IMR-90 (cell line): Measurements from ENCODE around the gene WBP2NL. TPM values are rescaled to one million over a fixed set of nuclear protein-coding genes. Genes with fewer than 3 reads are reported as not detected.

Source experiments
- ATAC-seq: fragments of 200-7000 bp; cut with Tn5 transposase; 2 replicates; pipeline ENCODE4 v1.9.1; 2020; ENCODE audit warnings: low read depth, mild to moderate bottlenecking, moderate library complexity
- BruUV-seq: library from RNA; stranded (reverse); fragments of 400-500 nt; replicated peaks from 2 replicates; lab custom pipeline; 2021; lab: Mats Ljungman, UMichigan
- CTCF ChIA-PET: fragments of 300-600 bp; formaldehyde crosslinking; extraction: SDS; loops from one replicate; lab custom pipeline; 2021; ENCODE audit warnings: antibody characterized with exemption; lab: Yijun Ruan, JAX
- POLR2A ChIA-PET: fragments of 300-600 bp; sonication (Branson Sonifier 250); formaldehyde crosslinking; loops from one replicate; lab custom pipeline; 2022; ENCODE audit warnings: antibody characterized with exemption; ENCODE audit not compliant: unreplicated experiment; lab: Charles Lee
- DNase-seq: peaks from one replicate; pipeline ENCODE4 v3.0.0; 2013
- H2AFZ ChIP-seq: replicated peaks from 2 replicates; pipeline ENCODE3; 2013; ENCODE audit warnings: low read length, mild to moderate bottlenecking; ENCODE audit not compliant: poor library complexity
- H2AK5ac ChIP-seq: 2 replicates; pipeline ENCODE4 v1.6.1; 2013; ENCODE audit warnings: low read depth, low read length, inconsistent platforms
- H2AK9ac ChIP-seq: replicated peaks from 2 replicates; pipeline ENCODE3; 2013; ENCODE audit warnings: mild to moderate bottlenecking, low read depth, low read length, moderate library complexity; ENCODE audit not compliant: poor library complexity
- H2BK120ac ChIP-seq: 2 replicates; pipeline ENCODE4 v1.6.1; 2013; ENCODE audit warnings: low read depth, low read length, inconsistent platforms
- H2BK15ac ChIP-seq: 3 replicates; pipeline ENCODE4 v1.6.1; 2013; ENCODE audit warnings: low read depth, low read length, inconsistent platforms
- H2BK20ac ChIP-seq: 2 replicates; pipeline ENCODE4 v1.6.1; 2013; ENCODE audit warnings: low read depth, mild to moderate bottlenecking, inconsistent platforms, low read length, moderate library complexity
- H2BK5ac ChIP-seq: 2 replicates; pipeline ENCODE4 v1.6.1; 2013; ENCODE audit warnings: mild to moderate bottlenecking, low read depth, low read length, inconsistent platforms; ENCODE audit not compliant: poor library complexity, severe bottlenecking
- H3K14ac ChIP-seq: replicated peaks from 2 replicates; pipeline ENCODE4 v1.6.1; 2013; ENCODE audit warnings: low read depth, low read length, inconsistent platforms
- H3K18ac ChIP-seq: 2 replicates; pipeline ENCODE4 v1.6.1; 2013; ENCODE audit warnings: low read depth, low read length, control low read depth
- H3K23ac ChIP-seq: 2 replicates; pipeline ENCODE4 v1.6.1; 2013; ENCODE audit warnings: low read depth, low read length, inconsistent platforms
- H3K27ac ChIP-seq: 2 replicates; pipeline ENCODE4 v1.5.1; 2013; ENCODE audit warnings: mild to moderate bottlenecking, control low read depth, low read length; ENCODE audit not compliant: insufficient read depth
- H3K27me3 ChIP-seq: 2 replicates; pipeline ENCODE4 v1.6.1; 2013; ENCODE audit warnings: low read length; ENCODE audit not compliant: control insufficient read depth, insufficient read depth
- H3K36me3 ChIP-seq: 2 replicates; pipeline ENCODE4 v1.6.1; 2013; ENCODE audit warnings: low read length, mixed read lengths; ENCODE audit not compliant: control insufficient read depth, insufficient read depth
- H3K4ac ChIP-seq: 2 replicates; pipeline ENCODE4 v1.6.1; 2013; ENCODE audit warnings: low read depth, low read length, inconsistent platforms
- H3K4me1 ChIP-seq: 2 replicates; pipeline ENCODE4 v1.6.1; 2013; ENCODE audit warnings: low read length, mixed read lengths; ENCODE audit not compliant: control insufficient read depth, insufficient read depth
- H3K4me2 ChIP-seq: 2 replicates; pipeline ENCODE4 v1.6.1; 2013; ENCODE audit warnings: low read depth, mild to moderate bottlenecking, control low read depth, low read length, moderate library complexity
- H3K4me3 ChIP-seq: 2 replicates; pipeline ENCODE4 v1.5.1; 2013; ENCODE audit warnings: low read depth, mild to moderate bottlenecking, control low read depth, low read length, moderate library complexity; ENCODE audit not compliant: insufficient read depth
- H3K56ac ChIP-seq: 2 replicates; pipeline ENCODE4 v1.6.1; 2013; ENCODE audit warnings: low read length, inconsistent platforms; ENCODE audit not compliant: insufficient read depth; ENCODE audit errors: extremely low read depth
- H3K79me1 ChIP-seq, 2 experiments: 2 replicates each; pipeline ENCODE4 v1.6.1; 2013; ENCODE audit warnings: low read length in 2 of 2, inconsistent platforms in 1 of 2, low read depth in 1 of 2
- H3K9ac ChIP-seq: 2 replicates; pipeline ENCODE4 v1.6.1; 2013; ENCODE audit warnings: low read depth, low read length, control low read depth
- H3K9me1 ChIP-seq: 2 replicates; pipeline ENCODE4 v1.6.1; 2013; ENCODE audit warnings: low read length, inconsistent platforms; ENCODE audit not compliant: insufficient read depth
- H3K9me3 ChIP-seq: 2 replicates; pipeline ENCODE4 v1.6.1; 2013; ENCODE audit warnings: low read length; ENCODE audit not compliant: control insufficient read depth, insufficient read depth
- H4K20me1 ChIP-seq: 2 replicates; pipeline ENCODE4 v1.6.1; 2013; ENCODE audit warnings: low read length, inconsistent platforms; ENCODE audit not compliant: insufficient read depth
- H4K5ac ChIP-seq: 2 replicates; pipeline ENCODE4 v1.6.1; 2013; ENCODE audit warnings: mild to moderate bottlenecking, low read depth, low read length, control low read depth
- H4K8ac ChIP-seq, 2 experiments: 2 replicates each; pipeline ENCODE4 v1.6.1; 2013; ENCODE audit warnings: low read depth in 2 of 2, low read length in 2 of 2, control low read depth in 1 of 2, inconsistent platforms in 1 of 2
- H4K91ac ChIP-seq: 2 replicates; pipeline ENCODE4 v1.6.1; 2013; ENCODE audit warnings: low read depth, low read length, inconsistent platforms; ENCODE audit not compliant: insufficient read depth
- BHLHE40 ChIP-seq: fragments of 150-350 bp; IDR thresholded peaks from 2 replicates; pipeline ENCODE4 v1.6.1; 2016; ENCODE audit warnings: mild to moderate bottlenecking, low read depth, low read length
- CEBPB ChIP-seq: IDR thresholded peaks from 2 replicates; pipeline ENCODE4 v1.6.1; 2012; ENCODE audit warnings: low read depth, low read length, improper control_type of control experiment
- CHD1 ChIP-seq: IDR thresholded peaks from 2 replicates; pipeline ENCODE4 v1.6.1; 2012; ENCODE audit warnings: low read depth, low read length, improper control_type of control experiment
- ELK1 ChIP-seq: fragments of 150-350 bp; IDR thresholded peaks from 2 replicates; pipeline ENCODE4 v1.6.1; 2016; ENCODE audit warnings: low read depth, mild to moderate bottlenecking, low read length, moderate library complexity, borderline replicate concordance
- FOS ChIP-seq: fragments of 150-350 bp; IDR thresholded peaks from 2 replicates; pipeline ENCODE4 v1.6.1; 2016; ENCODE audit warnings: low read depth, low read length
- MAFK ChIP-seq: IDR thresholded peaks from 2 replicates; pipeline ENCODE4 v1.6.1; 2012; ENCODE audit warnings: low read depth, low read length, improper control_type of control experiment
- MAZ ChIP-seq: IDR thresholded peaks from 2 replicates; pipeline ENCODE4 v1.6.1; 2012; ENCODE audit warnings: low read depth, mild to moderate bottlenecking, low read length, improper control_type of control experiment, moderate library complexity, borderline replicate concordance
- MXI1 ChIP-seq: IDR thresholded peaks from 2 replicates; pipeline ENCODE4 v1.6.1; 2012; ENCODE audit warnings: low read depth, mild to moderate bottlenecking, low read length, moderate library complexity, borderline replicate concordance
- NFE2L2 ChIP-seq: fragments of 150-350 bp; IDR thresholded peaks from 2 replicates; pipeline ENCODE4 v1.6.1; 2016; ENCODE audit warnings: low read depth, mild to moderate bottlenecking, low read length
- POLR2A ChIP-seq: IDR thresholded peaks from 2 replicates; pipeline ENCODE4 v1.6.1; 2012; ENCODE audit warnings: mild to moderate bottlenecking, low read depth, low read length
- RAD21 ChIP-seq: IDR thresholded peaks from 2 replicates; pipeline ENCODE4 v1.6.1; 2012; ENCODE audit warnings: low read length, improper control_type of control experiment
- RCOR1 ChIP-seq: IDR thresholded peaks from 2 replicates; pipeline ENCODE4 v1.6.1; 2012; ENCODE audit warnings: mild to moderate bottlenecking, low read length, improper control_type of control experiment; ENCODE audit not compliant: insufficient replicate concordance
- RFX5 ChIP-seq: IDR thresholded peaks from 2 replicates; pipeline ENCODE4 v1.8.0; 2012; ENCODE audit warnings: low read depth, mild to moderate bottlenecking, low read length, moderate library complexity
- SMC3 ChIP-seq: fragments of 150-350 bp; IDR thresholded peaks from 2 replicates; pipeline ENCODE4 v1.6.1; 2016; ENCODE audit warnings: low read depth, mild to moderate bottlenecking, antibody characterized with exemption, low read length, moderate library complexity
- whole genome bisulfite sequencing, 2 experiments: methylation state at CpG; one replicate each; pipeline versions ENCODE4 v1.1.5 to v1.1.7; 2013; ENCODE audit warnings: missing lambda C conversion rate in 2 of 2; ENCODE audit not compliant: insufficient read length in 1 of 2; ENCODE audit errors: extremely low coverage in 2 of 2; 5-methylcytosine and 5-hydroxymethylcytosine counted together
- dilution Hi-C: fragments of 300-500 bp; cut with HindIII; formaldehyde crosslinking; loops from one replicate; pipeline ENCODE4 v1.14.3; 2018; ENCODE audit warnings: low sequenced_read_pairs; ENCODE audit not compliant: unreplicated experiment
- in situ Hi-C: fragments of 300-500 bp; cut with MboI; formaldehyde crosslinking; loops from 3 replicates; pipeline ENCODE4 v1.14.3; 2019; ENCODE audit warnings: low sequenced_read_pairs, inconsistent platforms, mixed read lengths
- intact Hi-C: fragments of 100-400 bp; cut with micrococcal nuclease; formaldehyde crosslinking; loops from 2 replicates; pipeline ENCODE4 v1.10.0; 2022
- polyA plus RNA-seq, 3 experiments: library from polyadenylated mRNA; depleted of rRNA; stranded (reverse); fragments of >200 nt; gene quantifications; 2 replicates each; pipeline ENCODE4 v1.2.3, GENCODE V29; 2012; ENCODE audit warnings: low replicate concordance in 1 of 3
- total RNA-seq: library from RNA; depleted of rRNA; stranded (reverse); fragments of >200 nt; gene quantifications from 2 replicates; pipeline ENCODE4 v1.2.3, GENCODE V29; 2012
- TF ChIP-seq, protein P1 (sequence below): fragments of 150-350 bp; IDR thresholded peaks from 2 replicates; pipeline ENCODE4 v1.6.1; 2017; ENCODE audit warnings: mild to moderate bottlenecking, antibody characterized with exemption, low read length, low read depth
- TF ChIP-seq, protein P2 (sequence below): conservative IDR thresholded peaks from 2 replicates; pipeline ENCODE4 v1.5.1; 2012; ENCODE audit warnings: mild to moderate bottlenecking, low read depth, low read length, improper control_type of control experiment

WBP2NL gene
- total and polyA plus RNA-seq, 2 of the 4 experiments (the other 2 are of a cell fraction): not detected

- Histone ChIP-seq H2BK120ac (no peak overlapping the region), H3K36me3 (no peaks in the 10 kb centered on the region), H3K4me3 (no peak overlapping the region), H3K18ac (no peak overlapping the region), H3K9ac (no peak overlapping the region), H4K5ac (no peak overlapping the region), H2AK5ac (no peak overlapping the region), H3K27me3 (no peaks in the 10 kb centered on the region), H4K20me1 (no peaks in the 10 kb centered on the region), H2BK20ac (no peak overlapping the region), H4K91ac (no peak overlapping the region), H3K23ac (no peak overlapping the region), H2BK5ac (no peak overlapping the region), H3K4ac (no peak overlapping the region), H3K27ac (no peak overlapping the region), H3K4me2 (no peak overlapping the region), H2AK9ac (no peak overlapping the region), H3K56ac (no peak overlapping the region), H2AFZ (no peak overlapping the region), H3K9me1 (no peaks in the 10 kb centered on the region), H3K14ac (no peak overlapping the region), H3K9me3 (peaks cover 7% of the 10 kb centered on the region), H3K4me1 (no peaks in the 10 kb centered on the region), H2BK15ac (no peak overlapping the region), H3K79me1 (no peaks in the 10 kb centered on the region), H4K8ac (no peak overlapping the region)
- DNase-seq: peak; percentile 18
- intact Hi-C loops (no loop called here), in situ Hi-C loops (no loop called here), dilution Hi-C loops (no loop called here)
- TF ChIP-seq POLR2A (no peak), NFE2L2 (no peak), MAFK (no peak), RCOR1 (no peak), ELK1 (no peak), FOS (no peak), MXI1 (no peak), RAD21 (no peak), CHD1 (no peak), CEBPB (no peak), MAZ (no peak), BHLHE40 (no peak), SMC3 (no peak), RFX5 (no peak)
- TF ChIP-seq, protein P1, sequence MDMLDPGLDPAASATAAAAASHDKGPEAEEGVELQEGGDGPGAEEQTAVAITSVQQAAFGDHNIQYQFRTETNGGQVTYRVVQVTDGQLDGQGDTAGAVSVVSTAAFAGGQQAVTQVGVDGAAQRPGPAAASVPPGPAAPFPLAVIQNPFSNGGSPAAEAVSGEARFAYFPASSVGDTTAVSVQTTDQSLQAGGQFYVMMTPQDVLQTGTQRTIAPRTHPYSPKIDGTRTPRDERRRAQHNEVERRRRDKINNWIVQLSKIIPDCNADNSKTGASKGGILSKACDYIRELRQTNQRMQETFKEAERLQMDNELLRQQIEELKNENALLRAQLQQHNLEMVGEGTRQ: no peak
- TF ChIP-seq, protein P2, sequence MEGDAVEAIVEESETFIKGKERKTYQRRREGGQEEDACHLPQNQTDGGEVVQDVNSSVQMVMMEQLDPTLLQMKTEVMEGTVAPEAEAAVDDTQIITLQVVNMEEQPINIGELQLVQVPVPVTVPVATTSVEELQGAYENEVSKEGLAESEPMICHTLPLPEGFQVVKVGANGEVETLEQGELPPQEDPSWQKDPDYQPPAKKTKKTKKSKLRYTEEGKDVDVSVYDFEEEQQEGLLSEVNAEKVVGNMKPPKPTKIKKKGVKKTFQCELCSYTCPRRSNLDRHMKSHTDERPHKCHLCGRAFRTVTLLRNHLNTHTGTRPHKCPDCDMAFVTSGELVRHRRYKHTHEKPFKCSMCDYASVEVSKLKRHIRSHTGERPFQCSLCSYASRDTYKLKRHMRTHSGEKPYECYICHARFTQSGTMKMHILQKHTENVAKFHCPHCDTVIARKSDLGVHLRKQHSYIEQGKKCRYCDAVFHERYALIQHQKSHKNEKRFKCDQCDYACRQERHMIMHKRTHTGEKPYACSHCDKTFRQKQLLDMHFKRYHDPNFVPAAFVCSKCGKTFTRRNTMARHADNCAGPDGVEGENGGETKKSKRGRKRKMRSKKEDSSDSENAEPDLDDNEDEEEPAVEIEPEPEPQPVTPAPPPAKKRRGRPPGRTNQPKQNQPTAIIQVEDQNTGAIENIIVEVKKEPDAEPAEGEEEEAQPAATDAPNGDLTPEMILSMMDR: no peak
- no CpG with 5 or more reads among the region's 5 CpGs for WGBS, 2 experiments
- BruUV-seq: no TSS peak
- ATAC-seq: no peak
- ChIA-PET CTCF (no interaction called here), POLR2A (no interaction called here)
Measured at GRCh38 chr22:42039271-42039670, 40.7 kb downstream of the WBP2NL start.
